ENCODE measurements around the gene ZNF69.
"Not testable (repeated sequence)": the region's sequence is repeated elsewhere in the genome, so short reads cannot be mapped to it uniquely, and the experiment has no call there.

ZNF69 gene

DNA sequence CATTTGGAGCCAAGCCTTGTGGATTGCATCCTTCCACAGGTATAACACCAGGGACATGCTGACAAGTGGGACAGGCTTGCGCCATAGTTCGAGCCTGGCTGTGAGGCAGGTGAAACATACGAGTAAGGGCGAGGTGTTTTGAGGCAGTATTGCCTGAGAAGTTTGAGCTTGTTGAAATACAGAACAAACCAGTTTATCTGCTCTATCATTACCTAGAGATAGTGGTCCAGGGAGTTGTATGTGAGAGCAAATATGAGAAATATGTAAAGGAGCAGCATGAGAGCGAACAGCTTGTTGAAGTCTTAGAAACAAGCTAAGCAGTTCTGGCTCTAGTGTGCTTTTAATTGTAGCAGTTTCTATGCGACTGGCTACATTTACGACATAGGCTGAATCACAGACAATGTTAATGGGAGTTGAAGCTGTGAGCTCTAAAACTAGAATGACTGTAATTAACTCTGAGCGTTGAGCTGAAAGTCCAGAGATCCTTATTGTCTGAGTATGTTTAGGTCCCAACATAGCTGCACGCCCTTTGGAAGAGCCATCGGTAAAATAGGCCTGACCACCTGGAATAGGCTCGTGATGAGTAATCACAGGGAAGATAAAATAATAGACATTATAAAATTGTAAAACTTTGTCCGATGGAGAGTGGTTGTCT is 30.9 kb upstream of the ZNF69 start:
- H3K4me3 ChIP-seq (ENCODE audit: low read depth, low read length): no peak overlapping the region
- TF ChIP-seq, protein P1, sequence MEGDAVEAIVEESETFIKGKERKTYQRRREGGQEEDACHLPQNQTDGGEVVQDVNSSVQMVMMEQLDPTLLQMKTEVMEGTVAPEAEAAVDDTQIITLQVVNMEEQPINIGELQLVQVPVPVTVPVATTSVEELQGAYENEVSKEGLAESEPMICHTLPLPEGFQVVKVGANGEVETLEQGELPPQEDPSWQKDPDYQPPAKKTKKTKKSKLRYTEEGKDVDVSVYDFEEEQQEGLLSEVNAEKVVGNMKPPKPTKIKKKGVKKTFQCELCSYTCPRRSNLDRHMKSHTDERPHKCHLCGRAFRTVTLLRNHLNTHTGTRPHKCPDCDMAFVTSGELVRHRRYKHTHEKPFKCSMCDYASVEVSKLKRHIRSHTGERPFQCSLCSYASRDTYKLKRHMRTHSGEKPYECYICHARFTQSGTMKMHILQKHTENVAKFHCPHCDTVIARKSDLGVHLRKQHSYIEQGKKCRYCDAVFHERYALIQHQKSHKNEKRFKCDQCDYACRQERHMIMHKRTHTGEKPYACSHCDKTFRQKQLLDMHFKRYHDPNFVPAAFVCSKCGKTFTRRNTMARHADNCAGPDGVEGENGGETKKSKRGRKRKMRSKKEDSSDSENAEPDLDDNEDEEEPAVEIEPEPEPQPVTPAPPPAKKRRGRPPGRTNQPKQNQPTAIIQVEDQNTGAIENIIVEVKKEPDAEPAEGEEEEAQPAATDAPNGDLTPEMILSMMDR (conservative IDR thresholded peaks at IDR 0.05; ENCODE audit: low read depth, low read length): no peak
- DNase-seq (ENCODE audit: low read depth): no peak

DNA sequence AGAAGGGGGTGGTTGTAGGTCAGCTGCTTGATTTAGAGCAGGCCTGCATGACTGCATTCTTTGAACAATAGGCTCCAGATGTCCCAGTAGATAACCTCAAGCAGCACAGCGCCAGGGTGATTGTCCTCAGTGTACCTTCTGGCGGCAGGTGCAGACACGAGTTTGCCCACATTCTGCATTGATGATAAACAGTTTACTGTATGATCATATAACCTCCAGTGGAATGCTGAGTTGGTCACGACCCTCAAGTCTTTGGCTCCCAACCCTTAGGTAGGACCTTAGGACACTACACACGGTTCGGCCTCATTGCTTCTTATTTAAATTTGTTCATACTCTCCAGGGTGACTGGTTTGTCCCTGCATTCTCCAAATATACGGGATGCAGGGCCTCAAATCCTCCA is 26.9 kb upstream of the ZNF69 start:
- DNase-seq (ENCODE audit: low read depth): no peak
- no peak overlapping the region for H3K4me3 ChIP-seq (ENCODE audit: low read depth, low read length)
- TF ChIP-seq, protein P1 (conservative IDR thresholded peaks at IDR 0.05; ENCODE audit: low read depth, low read length): no peak

DNA sequence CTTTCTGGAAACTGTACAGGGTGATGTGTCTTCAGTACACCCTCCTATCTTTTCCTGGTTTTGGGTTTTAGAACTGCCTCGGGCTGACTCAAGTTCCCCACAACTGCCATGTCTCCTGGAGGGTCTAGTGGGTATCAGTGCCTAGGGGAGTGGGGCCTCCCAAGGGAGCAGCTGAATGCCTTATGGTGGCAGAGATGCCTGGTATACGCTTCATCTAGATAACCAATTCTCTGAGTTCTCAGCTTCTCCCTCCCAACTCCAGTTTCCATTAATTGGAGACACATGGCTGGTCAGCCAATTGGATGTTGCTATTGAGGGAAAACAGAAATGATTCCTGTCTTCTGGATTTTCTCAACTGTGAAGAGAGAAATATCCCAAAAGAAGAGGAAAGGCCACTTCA is 26.3 kb upstream of the ZNF69 start:
- no peak overlapping the region for H3K4me3 ChIP-seq (ENCODE audit: low read depth, low read length)
- TF ChIP-seq, protein P1 (conservative IDR thresholded peaks at IDR 0.05; ENCODE audit: low read depth, low read length): no peak
- no peak for DNase-seq (ENCODE audit: low read depth)

DNA sequence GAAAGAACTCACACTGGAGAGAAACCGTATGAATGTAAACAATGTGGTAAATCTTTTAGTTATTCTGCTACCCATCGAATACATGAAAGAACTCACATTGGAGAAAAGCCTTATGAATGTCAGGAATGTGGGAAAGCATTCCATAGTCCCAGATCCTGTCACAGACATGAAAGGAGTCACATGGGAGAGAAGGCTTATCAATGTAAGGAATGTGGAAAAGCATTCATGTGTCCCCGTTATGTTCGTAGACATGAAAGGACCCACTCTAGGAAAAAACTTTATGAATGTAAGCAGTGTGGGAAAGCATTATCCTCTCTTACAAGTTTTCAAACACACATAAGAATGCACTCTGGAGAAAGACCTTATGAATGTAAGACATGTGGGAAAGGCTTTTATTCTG is 19.8 kb upstream of the ZNF69 start:
- H3K4me3 ChIP-seq (ENCODE audit: low read depth, low read length): not testable (repeated sequence)

DNA sequence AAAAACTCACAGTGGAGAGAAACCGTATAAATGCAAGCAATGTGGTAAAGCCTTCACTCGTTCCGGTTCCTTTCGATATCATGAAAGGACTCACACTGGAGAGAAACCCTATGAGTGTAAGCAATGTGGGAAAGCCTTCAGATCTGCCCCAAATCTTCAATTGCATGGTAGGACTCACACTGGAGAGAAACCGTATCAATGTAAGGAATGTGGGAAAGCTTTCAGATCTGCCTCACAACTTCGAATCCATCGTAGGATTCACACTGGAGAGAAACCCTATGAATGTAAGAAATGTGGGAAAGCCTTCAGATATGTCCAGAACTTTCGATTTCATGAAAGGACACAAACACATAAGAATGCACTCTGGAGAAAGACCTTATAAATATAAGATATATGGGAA is 19.4 kb upstream of the ZNF69 start:
- H3K4me3 ChIP-seq (ENCODE audit: low read depth, low read length): no peak overlapping the region
- TF ChIP-seq, protein P1 (conservative IDR thresholded peaks at IDR 0.05; ENCODE audit: low read depth, low read length): no peak
- no peak for DNase-seq (ENCODE audit: low read depth)

More for the DNA sequence above, 19.8 kb upstream of the ZNF69 start:
- DNase-seq (ENCODE audit: low read depth): not testable (repeated sequence)

DNA sequence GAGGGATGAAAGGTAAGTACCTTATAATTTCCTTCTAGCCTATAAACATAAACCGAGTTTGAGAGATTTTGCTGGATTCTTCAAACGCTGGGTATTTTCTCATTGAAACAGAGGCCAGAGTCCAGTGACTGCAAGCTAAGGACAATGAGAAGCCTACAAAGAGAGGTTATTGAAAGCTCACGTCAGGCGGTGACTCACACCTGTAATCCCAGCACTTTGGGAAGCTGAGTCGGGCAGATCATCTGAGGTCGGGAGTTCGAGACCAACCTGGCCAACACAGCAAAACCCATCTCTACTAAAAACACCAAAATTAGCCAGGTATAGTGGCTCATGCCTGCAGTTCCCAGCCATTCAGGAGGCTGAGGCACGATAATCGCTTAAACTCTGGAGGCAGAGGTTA is 15.0 kb upstream of the ZNF69 start:
- H3K4me3 ChIP-seq (ENCODE audit: low read depth, low read length): no peak overlapping the region
- TF ChIP-seq, protein P1 (conservative IDR thresholded peaks at IDR 0.05; ENCODE audit: low read depth, low read length): no peak

DNA sequence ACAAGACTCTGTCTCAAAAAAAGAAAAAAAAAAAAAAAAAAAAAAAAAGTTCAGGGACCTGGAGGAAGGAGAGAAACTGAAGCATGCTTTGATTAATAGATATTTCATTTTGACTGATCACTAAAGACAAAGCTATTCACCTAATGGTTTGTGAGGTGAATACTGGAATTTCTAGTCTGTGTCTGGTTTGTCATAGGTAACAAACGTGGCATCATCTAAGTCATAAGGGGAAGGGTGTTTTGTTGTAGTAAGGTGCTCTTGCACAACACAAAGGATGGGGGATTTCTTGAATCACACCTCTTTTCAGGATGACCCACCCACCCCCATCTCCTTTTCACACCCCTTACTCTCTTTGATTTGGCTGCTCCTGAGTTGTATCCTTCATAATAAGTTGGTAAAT is 13.8 kb upstream of the ZNF69 start:
- no peak overlapping the region for H3K4me3 ChIP-seq (ENCODE audit: low read depth, low read length)
- DNase-seq (ENCODE audit: low read depth): no peak
- TF ChIP-seq, protein P1 (conservative IDR thresholded peaks at IDR 0.05; ENCODE audit: low read depth, low read length): no peak

More for the DNA sequence above, 15.0 kb upstream of the ZNF69 start:
- no peak for DNase-seq (ENCODE audit: low read depth)
